HG02852 (cell line): ENCODE data around the gene DNAJC16.

Source experiments
- ATAC-seq: cut with Tn5 transposase; IDR thresholded peaks from one replicate; pipeline ENCODE4 v1.9.1; 2021; ENCODE audit warnings: mild to moderate bottlenecking, moderate library complexity; ENCODE audit not compliant: unreplicated experiment

The DNAJC16 gene

GRCh38 chr1:15531682-15532081 lies 5.0 kb downstream of the DNAJC16 start:
- no peak for ATAC-seq

DNA sequence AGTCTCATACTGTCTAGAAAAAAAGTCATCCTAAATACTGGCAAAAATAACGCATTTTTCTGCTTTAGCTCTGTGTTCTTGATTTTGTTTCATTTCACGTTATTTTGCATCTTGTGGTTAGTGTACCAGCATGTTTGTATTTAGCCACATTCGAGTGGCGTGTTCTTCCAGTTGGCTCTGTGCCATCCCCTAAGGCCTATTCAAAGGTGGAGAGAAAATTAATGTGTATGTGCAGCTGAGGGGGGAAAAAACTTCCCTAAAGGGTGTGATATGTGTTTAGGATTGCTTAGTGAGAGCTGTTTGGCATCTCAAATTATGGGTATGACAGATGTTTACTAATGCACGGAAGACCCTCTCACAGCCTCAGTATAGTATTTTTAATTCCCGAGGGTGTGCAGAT lies 12.1 kb downstream of the DNAJC16 start:
- ATAC-seq: no peak

DNA sequence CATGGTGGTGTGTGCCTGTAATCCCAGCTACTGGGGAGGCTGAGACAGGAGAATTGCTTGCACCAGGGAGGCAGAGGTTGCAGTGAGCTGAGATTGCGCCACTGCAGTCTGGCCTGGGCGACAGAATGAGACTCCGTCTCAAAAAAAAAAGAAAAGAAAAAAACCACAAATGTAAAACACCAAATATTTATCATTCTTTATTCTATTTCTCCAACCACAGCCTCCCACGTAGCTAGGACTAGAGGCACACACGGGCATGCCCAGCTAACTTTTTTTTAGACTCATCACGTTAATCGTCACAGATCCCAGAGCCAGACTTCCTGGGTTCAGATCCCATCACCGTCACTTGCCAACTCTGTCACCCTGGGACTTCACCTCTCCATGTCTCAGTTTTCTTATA lies 13.5 kb downstream of the DNAJC16 start:
- no peak for ATAC-seq

GRCh38 chr1:15541231-15541792 lies 14.7 kb downstream of the DNAJC16 start:
- ATAC-seq: no peak

- ATAC-seq: no peak
These were observed 16.0 kb downstream of the DNAJC16 start for GRCh38 chr1:15542388-15543250.

- no peak for ATAC-seq
These were observed 16.6 kb downstream of the DNAJC16 start for GRCh38 chr1:15543251-15543588.

DNA sequence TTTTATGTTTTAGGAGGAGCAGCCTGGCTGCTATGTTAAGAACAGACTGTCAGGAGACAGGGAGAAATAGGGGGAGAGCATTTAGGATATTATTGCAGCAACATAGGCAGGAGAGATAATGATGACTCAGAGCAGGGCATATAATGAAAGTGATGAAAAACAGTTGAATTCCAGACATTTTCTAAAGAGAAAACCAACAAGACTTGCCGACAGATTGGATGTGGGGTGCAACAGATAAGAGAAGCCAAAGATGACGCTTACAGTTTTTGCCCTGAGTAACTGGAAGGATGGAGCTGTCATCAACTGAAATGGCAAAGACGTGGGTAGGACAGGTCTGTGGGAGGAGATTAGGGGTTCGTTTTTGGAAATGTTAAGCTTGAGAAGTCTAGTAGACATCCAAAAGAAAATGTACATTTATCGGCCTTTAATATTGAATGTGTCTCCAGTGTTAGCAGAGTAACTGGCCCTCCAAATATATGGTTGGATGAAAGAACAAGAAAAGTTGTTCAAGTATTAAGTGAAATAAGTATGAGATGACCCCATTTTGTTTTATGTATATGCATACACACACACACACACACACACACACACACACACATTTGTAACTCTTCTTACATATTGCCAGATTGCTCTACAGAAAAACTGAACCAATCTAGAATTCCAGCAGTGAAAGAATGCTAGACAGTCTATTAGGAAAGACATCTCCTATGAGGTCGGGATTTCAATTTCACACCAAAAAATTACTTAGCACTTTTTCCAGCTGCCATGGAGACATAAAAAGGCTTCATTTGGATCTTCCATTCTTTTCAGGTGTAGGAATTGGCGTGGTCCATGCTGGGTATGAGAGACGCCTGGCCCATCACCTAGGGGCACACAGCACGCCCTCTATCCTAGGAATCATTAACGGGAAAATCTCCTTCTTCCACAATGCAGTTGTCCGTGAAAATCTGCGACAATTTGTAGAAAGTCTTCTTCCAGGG lies 17.2 kb downstream of the DNAJC16 start:
- ATAC-seq: no peak

GRCh38 chr1:15546641-15547040 lies 20.0 kb downstream of the DNAJC16 start:
- ATAC-seq: no peak

GRCh38 chr1:15550573-15550972 lies 23.9 kb downstream of the DNAJC16 start:
- ATAC-seq: no peak

GRCh38 chr1:15557008-15557407 lies 30.4 kb downstream of the DNAJC16 start:
- no peak for ATAC-seq

- ATAC-seq: no peak
These were observed 30.9 kb downstream of the DNAJC16 start for GRCh38 chr1:15557594-15557993.

DNA sequence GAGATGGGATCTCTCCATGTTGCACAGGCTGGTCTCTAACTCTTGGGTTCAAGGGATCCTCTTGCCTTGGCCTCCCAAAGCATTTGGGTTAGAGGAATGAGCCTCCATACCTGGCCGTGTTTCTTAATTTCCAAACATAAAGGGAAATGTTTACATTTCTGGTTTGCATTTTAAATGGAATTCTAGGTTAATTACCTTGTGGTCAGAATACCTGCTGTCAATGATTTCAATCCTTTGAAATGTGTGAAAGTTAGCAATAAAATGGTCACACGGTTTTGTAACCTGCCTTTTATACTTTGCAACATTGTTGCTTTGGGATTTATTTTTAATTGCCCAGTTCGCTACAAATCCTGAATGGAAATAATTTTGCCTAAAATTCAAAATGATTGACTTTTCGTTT lies 31.9 kb downstream of the DNAJC16 start:
- ATAC-seq: no peak

- ATAC-seq: no peak
These were observed 32.7 kb downstream of the DNAJC16 start for GRCh38 chr1:15559189-15559810.

- ATAC-seq: no peak
These were observed 41.9 kb downstream of the DNAJC16 start for GRCh38 chr1:15568387-15569073.

DNA sequence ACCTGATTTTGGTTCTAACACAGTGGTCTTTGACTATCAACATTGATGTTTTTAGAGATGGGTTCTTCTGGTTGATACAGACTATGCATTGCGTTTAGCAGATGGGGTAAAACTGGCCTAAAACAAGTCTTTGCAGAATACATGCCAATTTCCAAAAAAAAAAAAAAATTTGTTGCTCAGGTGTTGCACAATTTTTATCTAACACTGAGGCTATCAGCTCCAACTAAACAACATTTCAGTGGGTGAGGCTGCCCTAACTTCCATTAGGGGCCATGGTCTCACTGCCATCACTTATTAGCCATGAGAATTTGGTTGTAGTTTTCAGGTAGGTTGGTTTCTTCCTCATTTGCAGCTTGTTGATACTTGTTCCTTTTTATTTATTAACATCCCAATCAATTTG lies 44.2 kb downstream of the DNAJC16 start:
- no peak for ATAC-seq

GRCh38 chr1:15571266-15571665 lies 44.6 kb downstream of the DNAJC16 start:
- ATAC-seq: no peak

DNA sequence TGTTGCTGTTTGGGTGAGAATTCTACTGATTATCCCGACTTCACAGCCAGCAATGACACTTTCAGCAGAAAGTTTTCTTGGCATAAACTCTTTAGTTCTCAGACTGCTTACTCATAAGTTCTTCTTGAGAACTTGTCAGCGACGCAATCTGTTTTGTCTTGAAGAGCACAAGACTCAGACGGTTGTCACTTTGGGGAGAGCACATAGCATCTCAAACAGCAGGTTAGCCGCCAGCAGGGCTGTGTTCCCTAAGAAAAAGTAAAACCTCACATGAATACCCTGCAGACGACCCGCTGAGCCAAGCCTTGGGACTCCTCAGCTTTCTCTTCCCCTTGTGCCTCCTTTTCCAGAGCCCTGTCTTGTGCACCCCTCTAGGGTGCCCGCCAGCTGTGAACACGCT lies 46.8 kb downstream of the DNAJC16 start:
- no peak for ATAC-seq

- no peak for ATAC-seq
These were observed 48.1 kb downstream of the DNAJC16 start for GRCh38 chr1:15574741-15575140.

DNA sequence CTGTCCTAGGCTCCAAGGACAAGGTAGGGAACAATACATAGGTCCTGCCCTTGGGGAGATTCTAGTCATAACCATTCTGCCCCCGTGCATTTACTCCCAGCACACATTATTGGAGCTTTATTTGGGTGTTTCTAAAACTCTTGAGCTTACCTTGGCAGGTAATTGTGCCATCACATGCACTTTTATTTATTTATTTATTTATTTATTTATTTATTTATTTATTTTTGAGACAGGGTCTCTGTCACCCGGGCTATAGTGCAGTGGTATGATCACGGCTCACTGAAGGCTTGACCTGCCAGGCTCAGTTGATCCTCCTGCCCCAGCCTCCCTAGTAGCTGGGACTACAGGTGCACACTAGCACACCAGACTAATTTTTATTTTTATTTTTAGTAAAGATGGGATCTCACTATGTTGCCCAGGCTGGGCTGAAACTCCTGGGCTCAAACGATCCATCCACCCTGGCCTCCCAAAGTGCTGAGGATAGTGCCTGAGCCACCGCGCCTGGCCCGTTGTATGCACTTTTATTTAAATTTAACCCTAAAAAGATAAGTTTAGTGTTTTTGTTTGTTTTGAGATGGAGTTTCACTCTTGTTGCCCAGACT lies 49.0 kb downstream of the DNAJC16 start:
- no peak for ATAC-seq

DNA sequence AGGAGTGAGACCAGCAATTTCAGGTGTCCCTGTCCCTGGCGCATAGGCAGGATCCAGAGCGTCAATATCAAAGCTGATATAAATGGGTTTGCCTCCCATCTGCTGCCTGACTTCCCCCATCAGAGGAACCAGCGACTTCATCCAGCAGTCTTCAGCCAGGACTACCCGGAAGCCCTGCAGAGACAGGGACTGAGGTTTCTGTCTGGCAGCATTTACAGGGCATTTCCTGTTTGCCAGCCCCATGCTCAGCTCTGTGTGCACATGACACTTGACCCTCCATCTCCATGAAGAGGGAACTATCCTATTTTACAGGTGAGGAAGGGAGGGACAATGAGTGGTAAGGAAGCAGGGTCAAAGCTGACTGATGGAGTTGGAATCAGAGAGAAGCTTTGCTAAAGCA lies 51.0 kb downstream of the DNAJC16 start:
- ATAC-seq: no peak
